ENCODE results near the gene PDE8B.
"Not testable (repeated sequence)": the region's sequence is repeated elsewhere in the genome, so short reads cannot be mapped to it uniquely, and the experiment has no call there.

PDE8B gene

DNA sequence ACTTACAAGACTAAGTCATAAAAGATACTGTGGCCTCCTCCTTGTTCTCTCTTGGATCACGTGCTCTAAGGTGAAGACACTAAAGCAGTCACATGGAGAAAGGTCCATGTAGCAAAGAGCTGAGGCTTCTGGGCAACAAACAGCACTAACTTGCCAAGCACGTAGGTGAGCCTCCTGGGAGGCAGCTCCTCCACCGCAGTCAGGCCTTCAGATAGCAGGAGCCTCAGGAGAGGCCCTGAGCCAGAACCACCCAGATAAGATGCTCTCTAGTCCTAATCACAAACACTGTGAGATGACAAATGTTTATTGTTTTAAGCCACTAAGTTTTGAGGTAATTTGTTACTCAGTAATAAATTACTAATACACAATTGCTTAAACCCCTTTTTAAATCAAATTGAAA is 243.6 kb downstream of the PDE8B start:
- no peak for DNase-seq

DNA sequence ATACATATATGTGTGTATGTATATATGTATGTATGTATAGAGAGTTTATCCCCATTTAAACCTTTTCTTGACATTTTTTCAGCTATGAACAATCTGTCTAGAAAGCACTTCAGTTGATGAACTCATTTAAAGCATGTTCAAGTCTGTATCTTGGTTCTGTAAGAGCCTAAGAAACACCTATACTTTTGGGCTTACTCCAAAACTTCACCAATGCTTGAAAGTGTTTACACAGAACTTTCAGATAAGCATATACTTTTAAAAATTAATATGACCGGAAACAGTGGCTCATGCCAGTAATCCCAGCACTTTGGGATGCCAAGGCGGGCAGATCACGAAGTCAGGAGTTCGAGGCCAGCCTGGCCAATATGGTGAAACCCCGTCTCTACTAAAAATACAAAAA is 250.8 kb downstream of the PDE8B start:
- DNase-seq: no peak

GRCh38 chr5:77463905-77464304 is 253.4 kb downstream of the PDE8B start:
- DNase-seq: no peak

- DNase-seq: not testable (repeated sequence)
Measured at GRCh38 chr5:77468875-77469274, 258.4 kb downstream of the PDE8B start.

- not testable (repeated sequence) for DNase-seq
Measured at GRCh38 chr5:77475041-77475440, 264.6 kb downstream of the PDE8B start.

Data from NCI-H1417 (cell line).